A549 (cell line): Measurements from ENCODE around the gene TPSAB1.

Source experiments
- CTCF ChIP-seq: fragments of >200 bp; sonication (Bioruptor Twin); formaldehyde crosslinking; IDR thresholded peaks from 3 replicates; pipeline ENCODE4 v1.5.1; 2016
- MAZ ChIP-seq: fragments of 150-350 bp; IDR thresholded peaks from 2 replicates; pipeline ENCODE4 v1.6.1; 2014; ENCODE audit warnings: antibody characterized with exemption, low read depth, low read length, borderline replicate concordance
- POLR2A ChIP-seq: IDR thresholded peaks from 2 replicates; pipeline ENCODE4 v1.6.1; 2012; ENCODE audit warnings: mild to moderate bottlenecking, low read length

GRCh38 chr16:1290063-1290501 is 49.6 kb downstream of the TPSAB1 start:
- TF ChIP-seq CTCF = no peak
- TF ChIP-seq MAZ = no peak
- TF ChIP-seq POLR2A = no peak
